IMR-90 (cell line): ENCODE data around the gene C3. TPM values are rescaled to one million over a fixed set of nuclear protein-coding genes. Genes with fewer than 3 reads are reported as not detected.

ENCODE experiments used
- ATAC-seq: fragments of 200-7000 bp; cut with Tn5 transposase; 2 replicates; pipeline ENCODE4 v1.9.1; 2020; ENCODE audit warnings: low read depth, mild to moderate bottlenecking, moderate library complexity
- BruUV-seq: library from RNA; stranded (reverse); fragments of 400-500 nt; replicated peaks from 2 replicates; lab custom pipeline; 2021; lab: Mats Ljungman, UMichigan
- CTCF ChIA-PET: fragments of 300-600 bp; formaldehyde crosslinking; extraction: SDS; loops from one replicate; lab custom pipeline; 2021; ENCODE audit warnings: antibody characterized with exemption; lab: Yijun Ruan, JAX
- POLR2A ChIA-PET: fragments of 300-600 bp; sonication (Branson Sonifier 250); formaldehyde crosslinking; loops from one replicate; lab custom pipeline; 2022; ENCODE audit warnings: antibody characterized with exemption; ENCODE audit not compliant: unreplicated experiment; lab: Charles Lee
- DNase-seq: peaks from one replicate; pipeline ENCODE4 v3.0.0; 2013
- H2AFZ ChIP-seq: replicated peaks from 2 replicates; pipeline ENCODE3; 2013; ENCODE audit warnings: low read length, mild to moderate bottlenecking; ENCODE audit not compliant: poor library complexity
- H2AK5ac ChIP-seq: 2 replicates; pipeline ENCODE4 v1.6.1; 2013; ENCODE audit warnings: low read depth, low read length, inconsistent platforms
- H2AK9ac ChIP-seq: replicated peaks from 2 replicates; pipeline ENCODE3; 2013; ENCODE audit warnings: mild to moderate bottlenecking, low read depth, low read length, moderate library complexity; ENCODE audit not compliant: poor library complexity
- H2BK120ac ChIP-seq: 2 replicates; pipeline ENCODE4 v1.6.1; 2013; ENCODE audit warnings: low read depth, low read length, inconsistent platforms
- H2BK15ac ChIP-seq: 3 replicates; pipeline ENCODE4 v1.6.1; 2013; ENCODE audit warnings: low read depth, low read length, inconsistent platforms
- H2BK20ac ChIP-seq: 2 replicates; pipeline ENCODE4 v1.6.1; 2013; ENCODE audit warnings: low read depth, mild to moderate bottlenecking, inconsistent platforms, low read length, moderate library complexity
- H2BK5ac ChIP-seq: 2 replicates; pipeline ENCODE4 v1.6.1; 2013; ENCODE audit warnings: mild to moderate bottlenecking, low read depth, low read length, inconsistent platforms; ENCODE audit not compliant: poor library complexity, severe bottlenecking
- H3K14ac ChIP-seq: replicated peaks from 2 replicates; pipeline ENCODE4 v1.6.1; 2013; ENCODE audit warnings: low read depth, low read length, inconsistent platforms
- H3K18ac ChIP-seq: 2 replicates; pipeline ENCODE4 v1.6.1; 2013; ENCODE audit warnings: low read depth, low read length, control low read depth
- H3K23ac ChIP-seq: 2 replicates; pipeline ENCODE4 v1.6.1; 2013; ENCODE audit warnings: low read depth, low read length, inconsistent platforms
- H3K27ac ChIP-seq: 2 replicates; pipeline ENCODE4 v1.5.1; 2013; ENCODE audit warnings: mild to moderate bottlenecking, control low read depth, low read length; ENCODE audit not compliant: insufficient read depth
- H3K27me3 ChIP-seq: 2 replicates; pipeline ENCODE4 v1.6.1; 2013; ENCODE audit warnings: low read length; ENCODE audit not compliant: control insufficient read depth, insufficient read depth
- H3K36me3 ChIP-seq: 2 replicates; pipeline ENCODE4 v1.6.1; 2013; ENCODE audit warnings: low read length, mixed read lengths; ENCODE audit not compliant: control insufficient read depth, insufficient read depth
- H3K4ac ChIP-seq: 2 replicates; pipeline ENCODE4 v1.6.1; 2013; ENCODE audit warnings: low read depth, low read length, inconsistent platforms
- H3K4me1 ChIP-seq: 2 replicates; pipeline ENCODE4 v1.6.1; 2013; ENCODE audit warnings: low read length, mixed read lengths; ENCODE audit not compliant: control insufficient read depth, insufficient read depth
- H3K4me2 ChIP-seq: 2 replicates; pipeline ENCODE4 v1.6.1; 2013; ENCODE audit warnings: low read depth, mild to moderate bottlenecking, control low read depth, low read length, moderate library complexity
- H3K4me3 ChIP-seq: 2 replicates; pipeline ENCODE4 v1.5.1; 2013; ENCODE audit warnings: low read depth, mild to moderate bottlenecking, control low read depth, low read length, moderate library complexity; ENCODE audit not compliant: insufficient read depth
- H3K56ac ChIP-seq: 2 replicates; pipeline ENCODE4 v1.6.1; 2013; ENCODE audit warnings: low read length, inconsistent platforms; ENCODE audit not compliant: insufficient read depth; ENCODE audit errors: extremely low read depth
- H3K79me1 ChIP-seq, 2 experiments: 2 replicates each; pipeline ENCODE4 v1.6.1; 2013; ENCODE audit warnings: low read length in 2 of 2, inconsistent platforms in 1 of 2, low read depth in 1 of 2
- H3K9ac ChIP-seq: 2 replicates; pipeline ENCODE4 v1.6.1; 2013; ENCODE audit warnings: low read depth, low read length, control low read depth
- H3K9me1 ChIP-seq: 2 replicates; pipeline ENCODE4 v1.6.1; 2013; ENCODE audit warnings: low read length, inconsistent platforms; ENCODE audit not compliant: insufficient read depth
- H3K9me3 ChIP-seq: 2 replicates; pipeline ENCODE4 v1.6.1; 2013; ENCODE audit warnings: low read length; ENCODE audit not compliant: control insufficient read depth, insufficient read depth
- H4K20me1 ChIP-seq: 2 replicates; pipeline ENCODE4 v1.6.1; 2013; ENCODE audit warnings: low read length, inconsistent platforms; ENCODE audit not compliant: insufficient read depth
- H4K5ac ChIP-seq: 2 replicates; pipeline ENCODE4 v1.6.1; 2013; ENCODE audit warnings: mild to moderate bottlenecking, low read depth, low read length, control low read depth
- H4K8ac ChIP-seq, 2 experiments: 2 replicates each; pipeline ENCODE4 v1.6.1; 2013; ENCODE audit warnings: low read depth in 2 of 2, low read length in 2 of 2, control low read depth in 1 of 2, inconsistent platforms in 1 of 2
- H4K91ac ChIP-seq: 2 replicates; pipeline ENCODE4 v1.6.1; 2013; ENCODE audit warnings: low read depth, low read length, inconsistent platforms; ENCODE audit not compliant: insufficient read depth
- BHLHE40 ChIP-seq: fragments of 150-350 bp; IDR thresholded peaks from 2 replicates; pipeline ENCODE4 v1.6.1; 2016; ENCODE audit warnings: mild to moderate bottlenecking, low read depth, low read length
- CEBPB ChIP-seq: IDR thresholded peaks from 2 replicates; pipeline ENCODE4 v1.6.1; 2012; ENCODE audit warnings: low read depth, low read length, improper control_type of control experiment
- CHD1 ChIP-seq: IDR thresholded peaks from 2 replicates; pipeline ENCODE4 v1.6.1; 2012; ENCODE audit warnings: low read depth, low read length, improper control_type of control experiment
- CTCF ChIP-seq: conservative IDR thresholded peaks from 2 replicates; pipeline ENCODE4 v1.5.1; 2012; ENCODE audit warnings: mild to moderate bottlenecking, low read depth, low read length, improper control_type of control experiment
- ELK1 ChIP-seq: fragments of 150-350 bp; IDR thresholded peaks from 2 replicates; pipeline ENCODE4 v1.6.1; 2016; ENCODE audit warnings: low read depth, mild to moderate bottlenecking, low read length, moderate library complexity, borderline replicate concordance
- FOS ChIP-seq: fragments of 150-350 bp; IDR thresholded peaks from 2 replicates; pipeline ENCODE4 v1.6.1; 2016; ENCODE audit warnings: low read depth, low read length
- MAFK ChIP-seq: IDR thresholded peaks from 2 replicates; pipeline ENCODE4 v1.6.1; 2012; ENCODE audit warnings: low read depth, low read length, improper control_type of control experiment
- MAZ ChIP-seq: IDR thresholded peaks from 2 replicates; pipeline ENCODE4 v1.6.1; 2012; ENCODE audit warnings: low read depth, mild to moderate bottlenecking, low read length, improper control_type of control experiment, moderate library complexity, borderline replicate concordance
- MXI1 ChIP-seq: IDR thresholded peaks from 2 replicates; pipeline ENCODE4 v1.6.1; 2012; ENCODE audit warnings: low read depth, mild to moderate bottlenecking, low read length, moderate library complexity, borderline replicate concordance
- NFE2L2 ChIP-seq: fragments of 150-350 bp; IDR thresholded peaks from 2 replicates; pipeline ENCODE4 v1.6.1; 2016; ENCODE audit warnings: low read depth, mild to moderate bottlenecking, low read length
- POLR2A ChIP-seq: IDR thresholded peaks from 2 replicates; pipeline ENCODE4 v1.6.1; 2012; ENCODE audit warnings: mild to moderate bottlenecking, low read depth, low read length
- RAD21 ChIP-seq: IDR thresholded peaks from 2 replicates; pipeline ENCODE4 v1.6.1; 2012; ENCODE audit warnings: low read length, improper control_type of control experiment
- RCOR1 ChIP-seq: IDR thresholded peaks from 2 replicates; pipeline ENCODE4 v1.6.1; 2012; ENCODE audit warnings: mild to moderate bottlenecking, low read length, improper control_type of control experiment; ENCODE audit not compliant: insufficient replicate concordance
- RFX5 ChIP-seq: IDR thresholded peaks from 2 replicates; pipeline ENCODE4 v1.8.0; 2012; ENCODE audit warnings: low read depth, mild to moderate bottlenecking, low read length, moderate library complexity
- SMC3 ChIP-seq: fragments of 150-350 bp; IDR thresholded peaks from 2 replicates; pipeline ENCODE4 v1.6.1; 2016; ENCODE audit warnings: low read depth, mild to moderate bottlenecking, antibody characterized with exemption, low read length, moderate library complexity
- WGBS, 2 experiments: methylation state at CpG; one replicate each; pipeline versions ENCODE4 v1.1.5 to v1.1.7; 2013; ENCODE audit warnings: missing lambda C conversion rate in 2 of 2; ENCODE audit not compliant: insufficient read length in 1 of 2; ENCODE audit errors: extremely low coverage in 2 of 2; 5-methylcytosine and 5-hydroxymethylcytosine counted together
- dilution Hi-C: fragments of 300-500 bp; cut with HindIII; formaldehyde crosslinking; loops from one replicate; pipeline ENCODE4 v1.14.3; 2018; ENCODE audit warnings: low sequenced_read_pairs; ENCODE audit not compliant: unreplicated experiment
- in situ Hi-C: fragments of 300-500 bp; cut with MboI; formaldehyde crosslinking; loops from 3 replicates; pipeline ENCODE4 v1.14.3; 2019; ENCODE audit warnings: low sequenced_read_pairs, inconsistent platforms, mixed read lengths
- intact Hi-C: fragments of 100-400 bp; cut with micrococcal nuclease; formaldehyde crosslinking; loops from 2 replicates; pipeline ENCODE4 v1.10.0; 2022
- polyA plus RNA-seq, 3 experiments: library from polyadenylated mRNA; depleted of rRNA; stranded (reverse); fragments of >200 nt; gene quantifications; 2 replicates each; pipeline ENCODE4 v1.2.3, GENCODE V29; 2012; ENCODE audit warnings: low replicate concordance in 1 of 3
- total RNA-seq: library from RNA; depleted of rRNA; stranded (reverse); fragments of >200 nt; gene quantifications from 2 replicates; pipeline ENCODE4 v1.2.3, GENCODE V29; 2012
- TF ChIP-seq, protein P1 (sequence below): fragments of 150-350 bp; IDR thresholded peaks from 2 replicates; pipeline ENCODE4 v1.6.1; 2017; ENCODE audit warnings: mild to moderate bottlenecking, antibody characterized with exemption, low read length, low read depth

The C3 gene
- total and polyA plus RNA-seq, 2 of the 4 experiments (the other 2 are of a cell fraction): 0.36 TPM; not detected in 1

GRCh38 chr19:6708346-6708745 lies 12.1 kb downstream of the C3 start:
- peaks cover 2% of the 10 kb centered on the region; the same call in 1 of the 2 replicates for H3K27me3 ChIP-seq
- no peak for DNase-seq
- no peak overlapping the region for H2AK5ac ChIP-seq
- intact Hi-C loops: no loop called here
- H2AK9ac ChIP-seq: no peak overlapping the region
- H3K9me3 ChIP-seq: no peaks in the 10 kb centered on the region; the same call in 1 of the 2 replicates
- H3K4me2 ChIP-seq: no peak overlapping the region
- ATAC-seq: no peak
- no peaks in the 10 kb centered on the region for H3K79me1 ChIP-seq
- H3K23ac ChIP-seq: no peak overlapping the region
- no peak overlapping the region for H3K4me3 ChIP-seq
- no peak overlapping the region for H2BK15ac ChIP-seq
- no peak overlapping the region for H3K4ac ChIP-seq
- ChIA-PET CTCF (no interaction called here), POLR2A (no interaction called here)
- no peak overlapping the region for H3K27ac ChIP-seq
- no peak overlapping the region for H2AFZ ChIP-seq
- no peak overlapping the region for H2BK5ac ChIP-seq
- H2BK120ac ChIP-seq: no peak overlapping the region
- no peaks in the 10 kb centered on the region for H4K20me1 ChIP-seq
- H4K91ac ChIP-seq: no peak overlapping the region
- dilution Hi-C loops: no loop called here
- H3K18ac ChIP-seq: no peak overlapping the region
- H3K56ac ChIP-seq: no peak overlapping the region
- no TSS peak for BruUV-seq
- 59% methylated on average over 3 of the region's 3 CpGs; no CpG with 5 or more reads in 1 of the 2 experiments for WGBS, 2 experiments
- H3K36me3 ChIP-seq: no peaks in the 10 kb centered on the region
- H4K8ac ChIP-seq: no peak overlapping the region
- no peak overlapping the region for H4K5ac ChIP-seq
- in situ Hi-C loops: no loop called here
- H3K9me1 ChIP-seq: no peaks in the 10 kb centered on the region
- no peak overlapping the region for H3K14ac ChIP-seq
- no peak overlapping the region for H3K9ac ChIP-seq
- no peaks in the 10 kb centered on the region for H3K4me1 ChIP-seq
- TF ChIP-seq MAFK: no peak
- no peak for TF ChIP-seq SMC3
- TF ChIP-seq ELK1: no peak
- TF ChIP-seq RCOR1: no peak
- no peak for TF ChIP-seq BHLHE40
- TF ChIP-seq CEBPB: no peak
- no peak for TF ChIP-seq NFE2L2
- no peak for TF ChIP-seq RFX5
- TF ChIP-seq, protein P1, sequence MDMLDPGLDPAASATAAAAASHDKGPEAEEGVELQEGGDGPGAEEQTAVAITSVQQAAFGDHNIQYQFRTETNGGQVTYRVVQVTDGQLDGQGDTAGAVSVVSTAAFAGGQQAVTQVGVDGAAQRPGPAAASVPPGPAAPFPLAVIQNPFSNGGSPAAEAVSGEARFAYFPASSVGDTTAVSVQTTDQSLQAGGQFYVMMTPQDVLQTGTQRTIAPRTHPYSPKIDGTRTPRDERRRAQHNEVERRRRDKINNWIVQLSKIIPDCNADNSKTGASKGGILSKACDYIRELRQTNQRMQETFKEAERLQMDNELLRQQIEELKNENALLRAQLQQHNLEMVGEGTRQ: no peak
- TF ChIP-seq FOS: no peak
- TF ChIP-seq MXI1: no peak
- TF ChIP-seq CHD1: no peak
- TF ChIP-seq CTCF: no peak
- no peak for TF ChIP-seq POLR2A
- TF ChIP-seq RAD21: no peak
- TF ChIP-seq MAZ: no peak
- no peak overlapping the region for H2BK20ac ChIP-seq
